Superior temporal gyrus (tissue), 1 donor: ENCODE measurements around the gene RAB21.
"Not testable (repeated sequence)": the region's sequence is repeated elsewhere in the genome, so short reads cannot be mapped to it uniquely, and the experiment has no call there.

ENCODE experiments used
- DNase-seq: peaks from one replicate; pipeline ENCODE4 v3.0.0-alpha.2; 2016; ENCODE audit errors: extremely low spot score

RAB21 gene

DNA sequence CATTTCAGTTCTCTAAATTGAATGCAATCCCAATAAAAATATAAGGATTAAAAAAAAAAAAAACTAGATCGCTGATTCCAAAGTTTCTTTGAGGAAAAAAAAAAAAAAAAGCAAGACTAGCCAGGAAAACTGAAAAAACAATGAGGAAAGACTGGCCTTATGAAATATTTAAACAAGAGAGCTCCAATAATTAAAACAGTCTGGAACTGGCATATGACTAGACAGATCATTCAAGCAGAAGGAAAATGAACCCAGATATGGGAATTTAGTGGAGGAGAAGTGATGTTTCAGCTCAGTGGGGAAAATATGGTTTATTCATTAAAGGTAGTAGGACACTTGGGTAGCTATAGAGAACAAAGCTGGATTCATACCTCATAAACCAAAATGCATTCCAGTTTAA, 42.9 kb downstream of the RAB21 start:
- no peak for DNase-seq

DNA sequence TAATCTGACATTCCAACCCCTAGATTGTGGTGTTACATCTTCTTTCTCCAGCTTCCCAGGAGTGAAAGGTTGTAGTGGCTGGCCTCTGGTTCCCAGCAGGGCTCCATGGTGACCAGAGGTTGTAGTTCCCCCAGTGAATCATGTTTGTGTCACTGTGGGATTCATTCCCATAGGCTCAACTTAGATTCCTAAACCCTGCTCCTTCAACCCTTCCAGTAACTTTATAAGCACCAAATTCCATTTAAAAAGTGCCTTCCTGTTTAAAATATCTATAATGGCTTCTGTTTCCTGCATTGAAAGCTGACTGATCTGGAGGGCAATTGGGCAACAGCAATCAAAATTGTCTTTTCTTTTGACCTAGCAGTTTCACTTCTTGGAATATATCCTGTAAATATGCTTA, 44.4 kb downstream of the RAB21 start:
- DNase-seq, result no peak

DNA sequence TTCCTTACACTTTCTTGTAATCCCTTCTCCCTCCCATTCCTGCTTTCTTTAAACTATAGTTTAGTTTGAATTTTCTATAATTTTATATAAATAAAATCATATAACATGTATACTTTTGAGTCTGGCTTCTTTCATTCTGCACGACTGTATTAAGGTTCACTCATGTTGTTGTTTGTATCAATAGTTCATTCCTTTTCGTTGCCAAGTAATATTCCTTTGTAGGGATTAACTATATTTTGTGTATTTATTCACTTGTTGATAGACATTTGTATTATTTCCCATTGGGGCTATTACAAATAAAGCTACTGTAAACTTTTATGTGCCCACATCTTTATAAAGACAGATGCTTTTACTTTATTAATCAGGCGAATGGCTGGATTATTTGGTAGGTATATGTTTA, 45.5 kb downstream of the RAB21 start:
- DNase-seq, result no peak

DNA sequence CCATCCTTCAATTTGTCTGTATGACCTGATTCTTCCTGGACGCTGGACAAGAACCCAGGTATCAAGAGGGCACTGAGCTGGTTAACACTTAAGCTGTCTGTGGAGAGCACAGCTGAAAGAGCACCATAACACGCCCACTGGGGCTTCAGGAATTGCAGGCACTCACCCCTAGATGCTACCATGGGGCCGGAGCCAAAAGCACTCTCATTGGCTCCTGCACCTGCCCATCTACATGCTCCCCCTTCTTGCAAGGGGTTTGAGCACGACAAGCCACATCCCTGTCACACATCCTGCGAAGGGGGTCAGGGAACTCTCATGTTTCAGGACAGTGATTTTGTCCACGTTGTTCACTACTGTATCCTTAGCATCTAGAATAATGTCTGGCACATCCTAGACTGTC, 49.8 kb downstream of the RAB21 start:
- DNase-seq, result no peak

DNA sequence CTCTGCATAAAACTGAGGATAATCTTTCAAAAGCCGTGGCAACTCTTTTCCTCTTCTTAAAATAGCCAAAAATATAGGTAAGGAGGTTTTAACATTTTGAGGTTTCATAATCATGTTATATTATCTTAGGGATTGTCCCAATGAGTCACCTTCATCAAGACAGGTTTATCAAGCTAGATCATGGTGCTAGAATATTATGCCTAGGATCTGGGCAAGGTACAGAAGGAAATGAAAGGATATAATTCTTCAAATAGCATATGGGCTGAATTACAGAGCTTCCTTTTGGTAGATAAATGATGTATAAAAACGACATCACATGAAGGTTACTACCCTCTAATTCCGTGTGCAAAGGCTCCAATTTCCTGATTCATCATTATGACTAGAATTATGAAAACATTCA, 56.3 kb downstream of the RAB21 start:
- no peak for DNase-seq

DNA sequence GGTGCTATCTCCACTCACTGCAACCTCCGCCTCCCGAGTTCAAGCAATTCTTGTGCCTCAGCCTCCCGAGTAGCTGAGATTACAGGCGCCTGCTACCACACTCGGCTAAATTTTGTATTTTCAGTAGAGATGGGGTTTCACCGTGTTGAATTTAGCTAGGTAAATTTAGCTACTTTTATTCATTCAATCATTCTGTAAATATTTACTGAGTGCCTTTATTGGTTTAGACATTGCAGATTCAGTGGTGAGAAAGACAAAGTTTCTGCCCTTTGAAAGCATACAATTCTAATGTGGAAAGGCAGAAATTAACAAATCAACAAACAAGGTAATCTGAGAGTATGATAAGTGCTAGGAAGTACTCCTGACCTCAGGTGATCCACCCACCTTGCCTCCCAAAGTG, 60.6 kb downstream of the RAB21 start:
- DNase-seq, result not testable (repeated sequence)

DNA sequence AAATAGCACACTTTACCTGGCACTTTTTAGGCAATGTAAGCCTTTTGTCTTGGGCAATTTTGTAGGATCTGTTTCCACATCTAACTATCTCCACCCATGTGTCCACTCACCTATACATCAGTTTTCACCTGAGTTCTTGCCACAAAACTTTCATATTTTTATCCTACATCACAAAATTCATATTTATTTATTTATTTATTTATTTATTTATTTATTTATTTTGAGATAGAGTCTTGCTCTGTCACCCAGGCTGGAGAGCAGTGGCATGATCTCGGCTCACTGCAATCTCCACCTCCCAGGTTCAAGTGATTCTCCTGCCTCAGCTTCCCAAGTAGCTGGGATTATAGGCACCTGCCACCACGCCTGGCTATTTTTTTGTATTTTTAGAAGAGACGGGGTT, 67.4 kb downstream of the RAB21 start:
- DNase-seq, result not testable (repeated sequence)

DNA sequence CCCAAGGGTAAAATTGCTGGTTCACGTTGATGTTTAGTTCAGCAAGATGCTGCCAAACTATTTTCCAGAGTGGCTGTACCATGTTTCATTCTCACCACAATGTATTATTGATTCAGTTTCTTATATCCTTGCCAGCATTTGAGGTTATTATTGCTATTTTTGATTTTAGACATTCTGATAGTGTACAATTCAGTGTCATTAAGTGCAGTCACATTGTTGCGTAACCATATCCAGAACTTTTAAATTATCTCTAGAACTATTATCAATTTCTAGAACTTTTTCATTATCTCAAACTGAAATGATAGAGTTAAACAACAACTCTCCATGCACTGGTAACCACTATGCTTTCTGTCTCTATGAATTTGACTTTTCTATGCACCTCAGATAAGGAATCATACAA, 74.2 kb downstream of the RAB21 start:
- no peak for DNase-seq

DNA sequence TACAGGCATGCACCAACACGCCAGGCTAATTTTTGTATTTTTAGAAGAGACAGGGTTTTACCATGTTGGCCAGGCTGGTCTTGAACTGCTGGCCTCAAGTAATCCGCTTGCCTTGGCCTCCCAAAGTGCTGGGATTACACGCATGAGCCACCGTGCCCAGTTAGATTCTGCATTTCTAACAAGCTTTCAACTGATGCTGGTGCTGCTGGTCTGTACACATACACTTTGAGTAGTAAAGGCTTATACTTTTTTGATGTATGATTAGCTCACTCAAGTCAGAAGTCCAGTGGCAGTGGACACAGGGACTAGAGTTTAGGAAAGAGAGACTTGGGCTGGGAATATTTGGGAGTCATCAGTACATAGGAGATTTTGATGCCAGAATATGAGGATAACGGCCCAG, 82.7 kb downstream of the RAB21 start:
- DNase-seq, result no peak

DNA sequence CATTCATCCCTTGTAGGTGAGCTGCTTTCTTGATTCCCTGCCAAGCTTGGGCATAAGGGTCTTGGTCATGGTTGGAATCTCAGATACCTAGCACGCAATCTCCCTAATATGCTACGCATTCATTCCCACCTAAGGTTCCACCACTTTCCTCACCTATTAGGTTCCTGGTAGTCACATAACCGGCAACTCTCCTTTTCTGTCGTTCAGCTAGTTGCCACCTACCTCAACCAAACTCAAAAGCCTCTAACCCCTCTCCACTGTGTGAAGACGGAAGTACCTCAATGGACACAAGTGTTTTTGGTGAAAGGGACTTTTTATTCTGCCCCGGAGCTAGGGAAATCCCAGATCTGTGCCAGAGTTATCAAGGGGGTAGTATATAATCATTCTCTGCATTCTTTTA, 83.6 kb downstream of the RAB21 start:
- DNase-seq, result no peak

DNA sequence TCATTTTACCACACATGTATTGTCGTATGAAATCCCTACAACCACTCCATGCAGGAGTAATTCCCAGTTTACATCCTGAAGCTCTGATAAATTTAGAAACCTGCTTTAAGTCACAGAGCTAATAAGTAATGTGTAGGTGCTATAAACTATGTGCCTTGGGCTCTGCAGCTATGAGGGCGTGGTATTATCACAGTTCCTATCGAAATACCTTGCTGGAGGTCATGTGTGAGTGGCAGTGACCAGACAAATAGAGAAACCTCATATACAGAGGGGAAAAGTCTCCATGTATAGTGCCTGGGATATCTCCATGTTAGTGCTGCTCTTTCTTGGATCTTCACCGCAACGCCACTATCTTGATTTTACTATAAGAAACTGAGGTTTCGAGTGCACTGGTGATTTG, 84.0 kb downstream of the RAB21 start:
- no peak for DNase-seq

DNA sequence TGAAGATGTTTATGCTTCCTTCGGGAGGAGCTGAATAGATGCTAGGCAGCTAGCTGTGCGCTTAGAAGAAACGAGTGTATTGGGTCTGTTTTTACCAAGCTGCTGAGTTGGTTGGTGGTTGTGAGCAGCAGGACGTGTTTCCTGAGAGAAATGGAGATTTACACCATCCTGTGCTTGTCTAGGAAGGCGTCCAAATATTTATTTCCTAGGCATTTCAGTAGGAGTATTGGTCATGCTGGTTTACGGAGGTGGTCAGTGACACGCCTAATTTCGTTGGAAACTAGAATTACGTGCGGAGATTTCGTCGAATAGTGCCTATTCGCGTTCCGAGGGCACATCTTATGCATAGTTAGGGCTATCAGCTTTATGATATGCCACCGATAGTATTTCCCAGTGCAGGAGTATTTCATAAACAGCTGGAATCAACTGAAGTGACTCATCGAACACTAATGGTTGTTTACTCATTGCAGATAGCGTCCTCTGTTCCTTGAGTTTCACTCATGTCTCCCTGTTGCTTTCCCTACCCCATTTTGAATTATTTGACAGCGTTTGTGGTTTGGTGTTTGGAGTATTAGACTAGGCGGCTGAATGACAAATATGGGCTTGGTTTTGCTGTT, 85.7 kb downstream of the RAB21 start:
- no peak for DNase-seq

DNA sequence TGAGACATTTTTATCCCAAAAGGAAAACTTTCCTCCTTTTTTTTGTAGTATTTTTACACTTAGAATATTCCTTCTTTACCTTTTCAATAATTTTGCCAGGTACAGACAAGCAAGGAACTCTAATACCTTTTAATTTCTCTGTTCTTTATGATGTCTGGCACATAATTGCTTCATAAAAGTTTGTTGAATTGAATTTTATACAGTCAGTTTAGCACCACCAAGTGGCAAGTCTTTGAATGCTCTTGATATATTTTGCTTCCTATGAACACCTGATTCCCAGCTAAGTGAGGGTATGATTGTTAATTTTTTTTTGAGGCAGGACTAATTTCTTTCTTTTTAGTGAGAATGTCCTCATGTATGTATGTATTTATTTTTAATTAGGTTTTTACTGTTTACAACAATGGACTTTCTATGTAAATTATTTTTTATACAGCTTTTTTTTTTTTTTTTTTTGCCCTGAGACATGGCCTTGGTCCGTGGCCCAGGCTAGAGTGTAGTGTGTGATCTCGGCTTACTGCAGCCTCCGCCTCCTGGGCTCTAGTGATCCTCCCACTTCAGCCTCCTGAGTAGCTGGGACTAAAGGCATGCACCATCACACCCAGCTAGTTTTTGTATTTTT, 91.8 kb downstream of the RAB21 start:
- peak; percentile 43 for DNase-seq

DNA sequence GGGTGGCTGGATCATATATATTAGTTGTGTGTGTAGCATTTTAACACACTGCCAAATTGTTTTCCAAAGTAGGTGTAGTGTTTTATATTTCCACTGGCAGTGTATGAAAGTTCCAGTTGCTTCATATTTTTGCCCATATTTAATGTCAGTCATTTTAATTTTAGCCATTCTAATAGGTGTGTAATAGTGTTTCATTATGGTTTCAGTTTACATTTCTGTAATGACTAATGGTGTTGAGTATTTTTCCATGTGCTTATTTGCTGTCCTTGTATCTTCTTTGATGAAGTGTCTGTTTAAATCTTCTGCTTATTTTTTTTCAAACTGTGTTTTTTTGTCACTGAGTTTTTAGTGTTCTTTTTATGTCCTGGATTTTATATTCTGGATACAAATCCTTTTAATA, 93.5 kb downstream of the RAB21 start:
- no peak for DNase-seq

DNA sequence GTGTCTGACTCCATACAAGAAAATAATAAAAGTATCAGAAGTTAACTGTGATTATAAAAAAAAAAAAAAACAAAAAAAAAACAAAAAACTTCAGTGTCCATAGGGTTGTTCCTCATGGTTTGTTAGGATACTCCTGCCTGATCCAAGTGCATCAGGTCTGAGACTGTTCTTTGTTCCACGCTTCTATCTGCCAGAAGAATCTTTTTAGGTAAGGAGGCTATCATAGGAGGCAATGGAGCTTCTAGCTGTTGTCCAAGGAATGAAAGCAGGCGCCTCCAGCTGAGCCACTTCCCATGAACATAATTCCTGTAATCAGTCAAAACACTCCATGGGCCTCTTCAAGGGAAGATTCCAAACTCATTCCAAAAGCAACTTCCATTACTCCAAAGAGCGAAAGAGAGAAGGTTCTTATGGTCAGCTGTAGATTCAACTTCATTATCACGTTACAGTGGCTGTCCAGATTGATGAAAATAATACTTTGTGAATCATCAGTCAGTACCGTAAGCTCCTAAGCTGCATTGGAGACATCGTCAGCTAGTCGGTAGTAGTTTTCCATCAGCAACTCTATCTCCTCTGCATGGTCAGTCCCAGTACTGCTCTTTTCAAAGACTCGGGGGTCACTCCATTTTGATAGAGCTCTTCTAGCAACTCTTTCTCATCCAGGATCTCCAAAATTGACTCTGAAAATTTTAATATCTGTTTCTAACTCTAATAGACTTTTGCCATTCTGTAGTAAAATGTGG, 94.6 kb downstream of the RAB21 start:
- DNase-seq, result no peak
